ENCODE results near the gene TOR1B. TPM values are rescaled to one million over a fixed set of nuclear protein-coding genes. Genes with fewer than 3 reads are reported as not detected.
"Not testable (repeated sequence)": the region's sequence is repeated elsewhere in the genome, so short reads cannot be mapped to it uniquely, and the experiment has no call there.

Gene TOR1B
- total RNA-seq, 1 donor from 2014 or later: 47.3 TPM

- DNase-seq (ENCODE audit: extremely low read depth, low read depth, low spot score): not testable (repeated sequence)
These were observed 26.9 kb upstream of the TOR1B start for GRCh38 chr9:129776096-129776495.

DNA sequence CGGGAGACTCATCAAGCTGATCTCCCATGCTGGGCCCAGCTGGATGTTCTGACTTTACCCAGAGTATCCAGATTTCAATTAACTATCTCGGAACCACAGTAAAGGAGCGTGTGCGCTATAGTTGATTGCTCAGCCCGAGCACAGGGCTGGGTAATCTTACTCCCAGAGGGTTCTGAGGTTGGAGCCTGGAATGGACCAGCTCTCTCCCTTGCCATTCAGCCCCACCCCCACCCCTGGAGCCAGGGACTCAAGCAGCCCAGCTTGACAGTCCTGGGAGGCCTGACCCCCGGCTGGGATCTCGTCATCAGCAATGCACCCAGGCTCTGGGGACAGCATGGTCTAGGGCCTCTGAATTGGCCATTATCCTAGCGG is 26.4 kb upstream of the TOR1B start:
- DNase-seq (ENCODE audit: extremely low read depth, low read depth, low spot score): no peak

DNA sequence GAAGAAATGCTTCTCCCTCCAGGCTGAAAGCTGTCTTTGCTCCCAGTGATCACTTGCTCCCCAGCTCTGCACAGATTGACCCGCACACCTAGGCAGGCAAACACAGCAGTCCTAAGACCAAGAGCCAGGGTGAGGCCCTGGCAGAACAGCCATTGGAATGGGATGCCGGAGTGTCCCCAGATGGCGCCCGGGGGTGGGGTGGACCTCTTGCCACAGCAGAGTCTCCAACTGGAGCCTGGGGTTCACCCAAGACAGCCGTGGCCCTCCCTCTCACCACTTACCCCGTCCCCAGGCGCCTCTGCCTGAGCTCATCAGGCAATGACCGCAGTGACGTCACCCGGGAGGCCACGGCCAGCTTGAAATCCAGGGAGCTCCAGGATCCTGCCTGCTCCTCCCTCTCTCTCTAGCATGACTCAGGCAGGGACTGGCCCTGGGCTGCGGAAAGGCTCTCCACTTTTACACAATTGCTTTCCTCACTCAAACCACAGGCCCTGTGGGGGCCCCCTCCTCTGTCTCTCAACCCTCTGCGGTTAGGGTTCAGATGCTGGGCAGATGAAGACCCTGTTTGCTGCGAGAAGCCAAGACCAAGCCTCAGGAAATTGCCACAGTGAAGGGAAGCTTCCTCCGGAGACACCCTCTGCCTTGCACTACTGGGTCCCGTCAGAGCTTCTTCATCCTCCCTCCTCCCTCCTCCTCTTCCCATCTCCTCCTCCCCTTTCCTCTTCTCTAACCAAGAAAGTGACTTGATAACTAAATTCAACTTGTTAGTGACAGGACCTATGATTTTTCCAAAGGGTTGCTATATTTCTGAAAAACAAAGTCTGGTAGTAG is 25.8 kb upstream of the TOR1B start:
- peak; percentile 57 for DNase-seq (ENCODE audit: extremely low read depth, low read depth, low spot score)

DNA sequence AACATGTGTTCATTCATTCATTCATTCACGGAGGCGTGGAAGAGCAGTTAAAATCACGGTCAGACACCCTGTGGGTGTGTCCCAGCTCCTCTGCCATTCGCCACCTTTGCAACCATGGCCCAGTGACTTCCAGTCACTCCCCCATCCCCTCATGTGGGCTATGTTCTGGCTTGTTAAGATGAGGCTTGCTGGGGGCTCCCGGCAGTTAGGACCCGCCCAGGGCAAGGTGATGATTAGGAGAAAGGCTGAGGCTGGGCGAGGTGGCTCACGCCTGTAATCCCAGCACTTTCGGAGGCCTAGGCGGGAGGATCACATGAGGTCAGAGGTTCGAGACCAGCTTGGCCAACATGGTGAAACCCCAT is 25.2 kb upstream of the TOR1B start:
- no peak for DNase-seq (ENCODE audit: extremely low read depth, low read depth, low spot score)

DNA sequence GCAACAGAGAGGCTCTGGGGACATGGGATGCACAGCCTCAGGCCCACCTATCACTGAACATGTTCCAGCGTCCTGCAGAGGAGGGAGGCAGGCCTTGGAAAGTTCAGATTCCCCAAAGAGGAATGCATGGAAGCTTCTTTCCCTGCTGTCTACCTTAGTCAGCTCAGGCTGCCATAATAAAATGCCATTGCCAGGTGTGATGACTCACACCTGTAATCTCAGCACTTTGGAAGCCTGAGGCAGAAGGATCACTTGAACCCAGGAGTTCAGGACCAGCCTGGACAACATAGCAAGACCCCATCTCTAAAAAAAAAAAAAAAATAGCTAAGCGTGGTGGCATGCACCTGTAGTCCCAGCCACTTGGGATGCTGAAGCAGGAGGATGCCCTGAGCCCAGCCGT is 24.5 kb upstream of the TOR1B start:
- DNase-seq (ENCODE audit: extremely low read depth, low read depth, low spot score): no peak

GRCh38 chr9:129779560-129780190 is 23.3 kb upstream of the TOR1B start:
- DNase-seq (ENCODE audit: extremely low read depth, low read depth, low spot score): no peak

- no peak for DNase-seq (ENCODE audit: extremely low read depth, low read depth, low spot score)
These were observed 21.9 kb upstream of the TOR1B start for GRCh38 chr9:129781131-129781530.

DNA sequence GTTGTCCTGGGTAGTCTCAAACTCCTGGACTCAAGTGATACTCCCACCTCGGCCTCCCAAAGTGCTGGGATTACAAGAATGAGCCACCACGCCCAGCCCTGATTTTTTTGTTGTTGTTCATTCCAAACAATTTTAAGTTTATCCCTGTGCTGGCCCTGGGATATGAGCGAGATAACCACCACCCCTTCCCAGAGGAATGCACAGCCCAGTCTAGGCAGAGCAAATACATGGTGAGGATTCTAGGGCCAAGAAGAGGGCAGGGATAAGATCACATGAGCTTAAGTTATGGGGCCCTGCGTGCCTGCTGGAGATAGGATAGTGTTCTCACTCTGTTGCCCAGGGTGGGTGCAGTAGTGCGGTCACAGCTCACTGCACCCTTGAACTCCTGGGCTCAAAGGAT is 21.0 kb upstream of the TOR1B start:
- DNase-seq (ENCODE audit: extremely low read depth, low read depth, low spot score): no peak

- DNase-seq (ENCODE audit: extremely low read depth, low read depth, low spot score): no peak
These were observed 19.2 kb upstream of the TOR1B start for GRCh38 chr9:129783516-129784361.

- DNase-seq (ENCODE audit: extremely low read depth, low read depth, low spot score): not testable (repeated sequence)
These were observed 18.0 kb upstream of the TOR1B start for GRCh38 chr9:129784970-129785369.

- no peak for DNase-seq (ENCODE audit: extremely low read depth, low read depth, low spot score)
These were observed 17.1 kb upstream of the TOR1B start for GRCh38 chr9:129785866-129786265.

- no peak for DNase-seq (ENCODE audit: extremely low read depth, low read depth, low spot score)
These were observed 16.5 kb upstream of the TOR1B start for GRCh38 chr9:129786481-129786880.

DNA sequence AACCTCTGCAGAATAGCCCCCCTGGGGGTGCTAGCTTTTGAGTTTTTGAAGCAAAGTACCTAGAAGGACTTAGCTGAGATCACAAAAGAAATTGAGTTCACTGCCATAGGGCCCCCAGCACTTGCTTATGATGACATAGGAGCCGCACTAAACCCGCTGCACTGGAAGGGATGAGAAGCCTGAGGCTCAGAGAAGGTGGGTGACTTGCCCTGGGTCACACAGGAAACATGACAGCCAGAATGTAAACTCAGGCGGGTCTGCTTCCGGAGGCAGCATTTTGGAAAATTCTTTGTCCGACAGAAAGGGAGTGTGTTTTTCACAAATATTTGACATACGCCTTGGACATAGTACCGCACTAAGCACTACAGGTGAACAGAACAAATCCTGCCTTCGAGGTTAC is 8.4 kb upstream of the TOR1B start:
- DNase-seq (ENCODE audit: extremely low read depth, low read depth, low spot score): no peak

GRCh38 chr9:129796029-129796428 is 7.0 kb upstream of the TOR1B start:
- DNase-seq (ENCODE audit: extremely low read depth, low read depth, low spot score): not testable (repeated sequence)

DNA sequence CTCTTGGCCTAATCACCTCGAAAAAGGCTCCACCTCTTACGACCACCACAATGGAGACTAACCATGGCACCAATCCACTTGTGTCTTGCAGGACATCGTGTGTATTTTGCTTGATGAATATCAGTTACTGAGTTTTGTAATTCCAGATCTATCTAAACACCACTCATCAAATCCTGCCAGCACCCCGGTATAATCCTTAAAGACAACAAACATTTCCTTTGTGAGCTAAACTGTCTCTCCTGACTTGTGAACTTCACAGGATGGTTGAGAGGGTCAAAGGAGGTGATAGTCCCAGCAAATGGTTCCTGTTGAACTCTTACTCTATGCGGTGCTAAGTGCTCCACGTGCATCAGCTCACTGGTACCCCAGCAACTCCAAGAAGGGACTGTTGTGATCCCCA is 4.0 kb upstream of the TOR1B start:
- DNase-seq (ENCODE audit: extremely low read depth, low read depth, low spot score): no peak

DNA sequence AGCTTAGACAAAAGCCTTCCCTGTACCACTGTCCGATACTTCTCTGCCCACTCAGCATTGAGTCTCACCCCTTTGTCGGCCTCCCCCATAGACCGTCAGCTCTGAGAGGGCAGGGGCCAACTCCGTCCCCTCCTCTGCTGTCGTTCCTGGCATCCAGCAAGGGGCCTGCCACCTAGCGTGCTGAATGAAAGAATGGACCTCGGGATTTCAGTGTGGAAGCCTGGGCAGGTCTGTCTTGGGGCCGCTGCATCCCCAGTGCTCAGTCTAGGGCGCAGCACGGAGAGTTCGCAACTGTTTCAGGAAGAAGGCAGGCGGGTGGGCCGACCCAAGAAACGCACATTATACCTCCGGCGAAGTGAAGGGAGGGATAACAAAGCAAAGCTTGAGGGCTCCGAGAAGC is 1.5 kb upstream of the TOR1B start:
- DNase-seq (ENCODE audit: extremely low read depth, low read depth, low spot score): no peak

- no peak for DNase-seq (ENCODE audit: extremely low read depth, low read depth, low spot score)
These were observed 684 bp downstream of the TOR1B start for GRCh38 chr9:129803676-129804060.

- no peak for DNase-seq (ENCODE audit: extremely low read depth, low read depth, low spot score)
These were observed 3.1 kb downstream of the TOR1B start for GRCh38 chr9:129806061-129806460.

- no peak for DNase-seq (ENCODE audit: extremely low read depth, low read depth, low spot score)
These were observed 6.4 kb downstream of the TOR1B start for GRCh38 chr9:129809346-129809745.

DNA sequence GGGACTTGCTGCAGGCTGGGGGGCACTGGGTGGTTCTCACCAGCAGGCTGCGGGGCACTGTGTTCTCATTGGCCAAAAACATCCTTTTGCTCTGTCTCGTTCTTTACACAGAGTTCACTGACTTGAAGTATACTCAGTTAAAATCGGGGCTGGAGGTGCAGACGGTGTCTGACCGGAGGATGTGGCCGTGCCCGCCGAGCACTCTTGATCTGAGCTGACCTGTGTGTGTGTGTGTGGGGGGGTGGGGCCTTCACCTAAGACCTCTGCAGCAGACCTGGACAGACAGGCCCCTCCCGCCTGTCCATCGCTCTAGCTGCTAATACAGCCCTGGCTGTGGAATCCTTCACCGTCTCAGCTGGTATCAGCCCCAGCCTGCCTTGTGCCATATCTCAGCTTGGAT is 7.1 kb downstream of the TOR1B start:
- DNase-seq (ENCODE audit: extremely low read depth, low read depth, low spot score): no peak

DNA sequence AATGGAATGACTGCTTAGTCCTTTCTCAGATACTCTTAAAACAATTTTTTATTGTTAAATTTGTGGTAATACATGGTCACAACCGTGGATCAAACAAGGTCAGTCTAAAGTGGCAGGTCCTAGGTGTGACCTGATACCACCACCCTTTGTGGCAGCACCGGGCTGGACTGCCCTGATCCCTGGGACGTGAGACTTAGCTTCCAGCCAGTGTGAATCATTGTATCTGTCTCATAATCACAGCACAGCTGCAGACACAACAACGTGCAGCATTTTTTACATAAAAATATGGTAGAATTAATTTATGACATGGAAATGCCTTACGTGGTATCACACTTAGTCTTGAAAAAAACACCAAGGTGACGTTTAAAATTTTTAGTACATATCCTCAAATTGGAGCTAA is 7.8 kb downstream of the TOR1B start:
- DNase-seq (ENCODE audit: extremely low read depth, low read depth, low spot score): no peak

DNA sequence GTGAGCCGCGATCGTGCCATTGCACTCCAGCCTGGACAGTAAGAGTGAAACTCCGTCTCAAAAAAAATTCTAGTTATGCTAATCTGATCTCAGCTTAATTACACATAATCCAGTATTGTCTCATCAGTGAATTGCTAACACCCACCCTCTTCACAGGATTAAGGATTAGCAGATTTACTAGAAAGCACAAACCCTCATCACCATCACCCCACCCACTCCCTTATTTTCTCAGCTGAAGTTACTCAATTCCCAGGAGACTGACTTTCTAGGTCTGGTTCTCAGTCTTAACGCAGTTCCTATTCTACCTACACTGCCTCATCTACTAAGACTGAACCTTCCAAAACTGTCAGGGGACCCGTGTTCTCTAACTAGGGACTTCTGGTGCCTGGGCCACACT is 9.0 kb downstream of the TOR1B start:
- no peak for DNase-seq (ENCODE audit: extremely low read depth, low read depth, low spot score)
